B cell (primary cell): ENCODE data around the gene CAND2.

Experiments
- EZH2 ChIP-seq: IDR thresholded peaks from 2 replicates; pipeline ENCODE4 v1.6.1; 2012; ENCODE audit warnings: borderline replicate concordance, low read depth, mild to moderate bottlenecking, moderate library complexity, low read length; ENCODE audit not compliant: insufficient read depth, poor library complexity, severe bottlenecking
- TF ChIP-seq, protein P1 (sequence below): fragments of 200-600 bp; IDR thresholded peaks from one replicate; pipeline ENCODE4 v1.8.0; 2022; ENCODE audit warnings: antibody characterized with exemption, mild to moderate bottlenecking

GRCh38 chr3:12803371-12803770 lies 6.9 kb downstream of the CAND2 start:
- TF ChIP-seq, protein P1, sequence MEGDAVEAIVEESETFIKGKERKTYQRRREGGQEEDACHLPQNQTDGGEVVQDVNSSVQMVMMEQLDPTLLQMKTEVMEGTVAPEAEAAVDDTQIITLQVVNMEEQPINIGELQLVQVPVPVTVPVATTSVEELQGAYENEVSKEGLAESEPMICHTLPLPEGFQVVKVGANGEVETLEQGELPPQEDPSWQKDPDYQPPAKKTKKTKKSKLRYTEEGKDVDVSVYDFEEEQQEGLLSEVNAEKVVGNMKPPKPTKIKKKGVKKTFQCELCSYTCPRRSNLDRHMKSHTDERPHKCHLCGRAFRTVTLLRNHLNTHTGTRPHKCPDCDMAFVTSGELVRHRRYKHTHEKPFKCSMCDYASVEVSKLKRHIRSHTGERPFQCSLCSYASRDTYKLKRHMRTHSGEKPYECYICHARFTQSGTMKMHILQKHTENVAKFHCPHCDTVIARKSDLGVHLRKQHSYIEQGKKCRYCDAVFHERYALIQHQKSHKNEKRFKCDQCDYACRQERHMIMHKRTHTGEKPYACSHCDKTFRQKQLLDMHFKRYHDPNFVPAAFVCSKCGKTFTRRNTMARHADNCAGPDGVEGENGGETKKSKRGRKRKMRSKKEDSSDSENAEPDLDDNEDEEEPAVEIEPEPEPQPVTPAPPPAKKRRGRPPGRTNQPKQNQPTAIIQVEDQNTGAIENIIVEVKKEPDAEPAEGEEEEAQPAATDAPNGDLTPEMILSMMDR, result no peak
- TF ChIP-seq EZH2, result no peak
